Measurements from ENCODE around the gene SEPTIN3. TPM values are rescaled to one million over a fixed set of nuclear protein-coding genes. Genes with fewer than 3 reads are reported as not detected.

SEPTIN3 gene
- total and polyA plus RNA-seq, 9 of the 15 experiments (the other 6 are each of a cell fraction or from before 2014, with no cell fraction given): 0.06 TPM; not detected in 8

GRCh38 chr22:41925783-41926460 is 43.3 kb upstream of the SEPTIN3 start (continued):
- no peak for TF ChIP-seq ZNF395 (CRISPR knock-in tag; IDR thresholded peaks at IDR 0.05)
- TF ChIP-seq SRSF1 (IDR thresholded peaks at IDR 0.05; ENCODE audit: low read depth, low read length): no peak
- no peak for TF ChIP-seq SAFB2 (IDR thresholded peaks at IDR 0.05; ENCODE audit: borderline replicate concordance, low read depth, low read length, severe bottlenecking)
- 0 out of 2 replicates have a peak, but pooled peaks have one; percentile 29 for TF ChIP-seq CXXC5 (CRISPR knock-in tag; IDR thresholded peaks at IDR 0.05)
- TF ChIP-seq CSDE1 (IDR thresholded peaks at IDR 0.05): no peak
- no peak; the same call in 1 of the 2 replicates for TF ChIP-seq HNRNPL (IDR thresholded peaks at IDR 0.05; ENCODE audit: low read depth, low read length)
- TF ChIP-seq TCF15 (CRISPR knock-in tag; IDR thresholded peaks at IDR 0.05): no peak
- no peak for TF ChIP-seq RBM17 (IDR thresholded peaks at IDR 0.05; ENCODE audit: borderline replicate concordance, low read depth, low read length)
- TF ChIP-seq EHMT2 (IDR thresholded peaks at IDR 0.05): no peak
- TF ChIP-seq SMC3 (conservative IDR thresholded peaks at IDR 0.05; ENCODE audit: insufficient read depth, low read depth, low read length): peak; percentile 15; the same call in 1 of the 2 replicates
- TF ChIP-seq ZNF77 (CRISPR knock-in tag; IDR thresholded peaks at IDR 0.05): no peak
- peak; percentile 27 for TF ChIP-seq CCNT2 (IDR thresholded peaks at IDR 0.05; ENCODE audit: borderline replicate concordance, extremely low read depth, insufficient read length, low read depth, low read length)
- no peak for TF ChIP-seq ZNF239 (CRISPR knock-in tag; IDR thresholded peaks at IDR 0.05)
- TF ChIP-seq CREB3 (tag; conservative IDR thresholded peaks at IDR 0.05; ENCODE audit: low read depth): no peak
- TF ChIP-seq CCAR2 (IDR thresholded peaks at IDR 0.05; ENCODE audit: low read depth, low read length): no peak
- TF ChIP-seq ZBTB34 (CRISPR knock-in tag; IDR thresholded peaks at IDR 0.05): no peak
- TF ChIP-seq SMAD2 (IDR thresholded peaks at IDR 0.05; ENCODE audit: low read depth, low read length): no peak
- TF ChIP-seq SMAD4 (CRISPR knock-in tag; conservative IDR thresholded peaks at IDR 0.05): no peak
- TF ChIP-seq AFF4 (CRISPR knock-in tag; IDR thresholded peaks at IDR 0.05): no peak
- TF ChIP-seq EGR1 (conservative IDR thresholded peaks at IDR 0.05): 0 out of 2 replicates have a peak, but pooled peaks have one; percentile 12
